ENCODE results near the gene SLC25A4. TPM values are rescaled to one million over a fixed set of nuclear protein-coding genes. Genes with fewer than 3 reads are reported as not detected.
"Not testable (repeated sequence)": the region's sequence is repeated elsewhere in the genome, so short reads cannot be mapped to it uniquely, and the experiment has no call there.

The SLC25A4 gene
- 2,290 TPM for total RNA-seq
- long read RNA-seq, full-length matches to known transcripts: 23,806 of 24,609 reads
- long read RNA-seq, partial matches to known transcripts: 338 of 24,609 reads
- long read RNA-seq, other reads (novel, unspliced or antisense): 465 of 24,609 reads

DNA sequence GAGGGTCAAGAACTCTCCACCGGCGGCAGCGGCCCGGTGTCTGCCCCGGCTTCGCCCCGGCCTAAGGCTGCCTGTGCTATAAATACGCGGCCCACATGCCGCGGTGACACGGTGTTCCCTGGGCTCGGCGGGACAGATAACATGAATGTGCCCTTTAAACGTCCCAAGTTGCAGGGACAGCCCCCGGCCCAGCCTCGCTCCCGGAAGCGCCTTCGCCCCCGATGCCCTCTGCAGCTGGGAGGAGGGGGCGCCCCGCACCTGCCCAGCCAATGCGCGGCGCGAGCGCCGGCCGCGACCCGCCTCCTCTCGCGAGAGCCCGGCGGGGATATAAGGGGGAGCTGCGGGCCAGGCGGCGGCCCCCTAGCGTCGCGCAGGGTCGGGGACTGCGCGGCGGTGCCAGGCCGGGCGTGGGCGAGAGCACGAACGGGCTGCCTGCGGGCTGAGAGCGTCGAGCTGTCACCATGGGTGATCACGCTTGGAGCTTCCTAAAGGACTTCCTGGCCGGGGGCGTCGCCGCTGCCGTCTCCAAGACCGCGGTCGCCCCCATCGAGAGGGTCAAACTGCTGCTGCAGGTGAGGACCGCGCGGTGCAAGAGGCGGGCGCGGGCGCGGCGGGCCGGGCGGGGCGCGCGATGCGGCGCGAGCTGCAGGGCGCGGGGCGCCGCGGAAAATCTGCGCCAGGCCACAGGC lies at the start of gene SLC25A4:
TSS of gene SLC25A4 (plus strand) at position 355 of the 689 bp plus-strand sequence. CDS start at position 462, 107 bp downstream.
- peak; percentile 92 for DNase-seq
- peak; percentile 88 for ATAC-seq (ENCODE audit: poor library complexity)
- intact Hi-C loops (cut with DNase I): no loop called here

DNA sequence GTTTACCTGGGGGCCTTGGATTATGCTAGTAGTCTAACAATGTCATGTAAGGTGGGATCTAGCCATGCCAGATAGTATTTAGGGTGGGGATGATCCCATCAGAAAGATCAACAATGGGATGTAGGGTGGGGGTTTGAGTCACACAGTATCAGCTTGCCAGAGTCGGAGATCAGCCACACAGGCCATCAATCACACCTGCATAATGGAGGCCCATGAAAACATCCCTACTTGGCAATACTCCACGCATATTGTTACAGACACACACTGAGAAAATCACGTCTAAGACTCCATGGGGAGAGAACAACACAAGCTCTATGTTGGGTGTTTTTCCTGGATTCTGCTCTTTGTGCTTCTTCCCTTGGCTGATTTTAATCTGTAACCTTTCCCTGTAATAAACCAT lies 49.5 kb upstream of the SLC25A4 start:
- ATAC-seq (ENCODE audit: poor library complexity): no peak
- no peak for DNase-seq
- intact Hi-C loops (cut with DNase I): loop anchor here (2.0 kb wide), 1 partner anchor 53 kb away; no protein-coding TSS in a partner anchor

DNA sequence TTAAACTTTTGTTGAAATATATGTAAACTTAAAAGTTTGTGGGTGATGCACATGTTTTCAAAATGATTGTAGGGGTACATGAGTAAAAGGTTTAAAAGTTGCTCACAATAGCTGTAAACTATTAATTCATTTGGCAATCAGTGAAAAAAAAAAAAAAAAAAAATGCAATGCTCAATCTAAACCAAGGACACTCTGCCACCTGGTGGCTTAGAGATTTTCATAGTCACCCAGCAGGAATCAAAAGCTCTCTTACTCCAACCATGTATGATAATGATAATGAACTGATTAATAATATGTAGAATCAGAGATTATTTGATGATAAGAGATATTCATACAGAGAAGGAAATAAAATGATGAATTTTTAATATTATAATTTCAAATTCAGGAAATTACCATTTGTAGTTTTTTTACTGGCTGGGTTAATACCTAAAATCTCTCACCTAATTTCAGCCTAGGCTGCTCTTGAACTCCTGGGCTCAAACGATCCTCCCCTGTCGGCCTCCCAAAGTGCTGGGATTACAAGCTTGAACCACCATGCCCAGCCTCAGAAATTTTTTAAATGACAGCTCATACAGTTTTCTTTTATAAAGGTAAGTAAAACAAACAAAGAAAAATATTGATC lies 46.9 kb upstream of the SLC25A4 start:
- intact Hi-C loops (cut with DNase I): loop anchor here (5.0 kb wide), 1 partner anchor 36 kb away; no protein-coding TSS in a partner anchor
- ATAC-seq (ENCODE audit: poor library complexity): peak; percentile 52
- DNase-seq: no peak

DNA sequence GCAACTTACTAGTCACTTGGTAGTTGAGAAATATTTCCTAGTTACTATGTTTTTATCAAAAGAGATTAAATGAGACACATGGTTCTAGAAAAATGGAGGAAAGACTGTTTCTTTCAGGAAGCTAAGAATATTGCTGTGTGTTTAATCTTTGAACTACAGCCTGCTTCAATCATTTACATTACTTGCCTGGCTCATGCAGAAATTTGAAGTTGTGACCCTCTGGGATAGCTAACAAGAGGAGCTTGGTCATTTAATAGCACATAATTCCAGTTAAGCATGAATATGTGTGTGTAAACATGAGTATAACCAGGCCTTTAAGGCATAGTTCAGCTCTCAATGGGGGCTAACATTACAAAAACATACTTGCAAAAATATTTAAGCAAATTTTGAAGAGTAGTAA lies 44.6 kb upstream of the SLC25A4 start:
- intact Hi-C loops (cut with DNase I): loop anchor here (5.0 kb wide), 1 partner anchor 34 kb away; no protein-coding TSS in a partner anchor
- ATAC-seq (ENCODE audit: poor library complexity) (no peak), DNase-seq (no peak)

DNA sequence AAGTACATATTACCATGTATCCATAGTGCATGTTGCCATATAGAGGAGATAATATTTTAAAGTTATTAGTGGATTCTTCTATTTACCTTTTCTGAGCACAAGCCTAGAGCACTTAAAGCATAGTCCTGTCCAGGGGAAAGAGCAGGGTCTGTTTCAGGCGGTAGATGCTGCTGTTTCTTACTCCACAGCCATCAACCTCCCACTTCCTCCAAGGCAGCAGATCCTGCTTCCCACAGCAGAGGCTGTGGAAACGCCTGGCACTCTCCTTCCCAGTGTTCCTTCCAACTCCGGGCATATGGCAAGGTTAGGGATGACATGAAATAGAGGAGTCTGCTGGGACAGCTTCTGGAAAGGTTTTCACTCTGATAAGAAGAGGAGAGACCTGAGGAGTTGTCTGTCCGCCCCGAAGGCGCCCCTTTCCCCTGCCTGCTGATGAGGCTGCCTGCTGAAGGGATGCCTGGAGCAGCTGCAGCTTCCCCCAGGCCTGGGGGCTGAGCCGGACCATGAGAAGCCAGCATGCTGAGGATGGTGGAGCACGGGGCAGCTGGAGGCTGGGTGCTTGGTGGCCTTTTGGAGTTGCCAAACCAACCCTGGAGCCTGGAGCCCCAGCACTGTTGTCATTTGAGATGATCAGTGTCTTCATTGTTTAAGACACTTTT lies 43.9 kb upstream of the SLC25A4 start:
- no peak for ATAC-seq (ENCODE audit: poor library complexity)
- DNase-seq: no peak

DNA sequence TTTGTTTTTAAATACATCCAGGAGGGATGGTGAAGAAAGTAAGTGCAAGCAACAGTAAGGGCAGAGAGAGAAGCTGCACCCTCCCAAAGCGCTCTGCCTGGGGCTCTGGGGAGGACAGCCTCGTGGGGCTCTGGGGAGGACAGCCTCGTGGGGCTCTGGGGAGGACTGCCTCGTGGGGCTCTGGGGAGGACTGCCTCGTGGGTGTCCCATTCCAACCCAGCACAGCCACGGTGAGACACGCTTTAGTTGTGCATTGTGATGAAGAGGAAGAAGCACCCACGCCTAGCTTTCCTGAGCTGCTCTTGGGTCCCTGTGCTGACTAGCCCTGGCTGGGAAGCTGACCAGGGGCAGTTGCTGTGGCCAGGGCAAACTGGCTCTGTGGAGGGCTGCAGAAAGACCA lies 43.1 kb upstream of the SLC25A4 start:
- intact Hi-C loops (cut with DNase I): loop anchor here (5.0 kb wide), 1 partner anchor 32 kb away; no protein-coding TSS in a partner anchor

More for the DNA sequence above, 43.9 kb upstream of the SLC25A4 start:
- intact Hi-C loops (cut with DNase I): loop anchor here (5.0 kb wide), 1 partner anchor 33 kb away; no protein-coding TSS in a partner anchor

DNA sequence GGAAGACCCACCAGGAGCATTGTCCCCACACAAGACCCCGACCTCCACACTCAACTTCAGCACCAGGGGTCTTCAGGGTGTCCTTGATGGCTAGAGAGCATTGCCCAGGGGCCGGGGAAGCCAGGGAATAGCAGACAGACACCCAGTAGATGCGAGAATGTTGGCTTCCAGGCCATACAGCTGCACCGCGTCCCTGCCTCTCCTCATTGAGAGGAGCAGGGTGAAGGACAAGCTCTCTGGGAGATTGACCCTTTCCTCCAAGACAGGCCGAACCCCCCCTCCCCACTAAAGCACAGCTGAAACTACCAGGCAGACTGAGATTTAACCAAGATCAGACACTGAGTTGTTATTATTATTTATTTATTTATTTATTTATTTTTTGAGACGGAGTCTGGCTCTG lies 42.6 kb upstream of the SLC25A4 start:
- no peak for DNase-seq
- intact Hi-C loops (cut with DNase I): no loop called here
- no peak for ATAC-seq (ENCODE audit: poor library complexity)

More for the DNA sequence above, 43.1 kb upstream of the SLC25A4 start:
- ATAC-seq (ENCODE audit: poor library complexity) (no peak), DNase-seq (no peak)

DNA sequence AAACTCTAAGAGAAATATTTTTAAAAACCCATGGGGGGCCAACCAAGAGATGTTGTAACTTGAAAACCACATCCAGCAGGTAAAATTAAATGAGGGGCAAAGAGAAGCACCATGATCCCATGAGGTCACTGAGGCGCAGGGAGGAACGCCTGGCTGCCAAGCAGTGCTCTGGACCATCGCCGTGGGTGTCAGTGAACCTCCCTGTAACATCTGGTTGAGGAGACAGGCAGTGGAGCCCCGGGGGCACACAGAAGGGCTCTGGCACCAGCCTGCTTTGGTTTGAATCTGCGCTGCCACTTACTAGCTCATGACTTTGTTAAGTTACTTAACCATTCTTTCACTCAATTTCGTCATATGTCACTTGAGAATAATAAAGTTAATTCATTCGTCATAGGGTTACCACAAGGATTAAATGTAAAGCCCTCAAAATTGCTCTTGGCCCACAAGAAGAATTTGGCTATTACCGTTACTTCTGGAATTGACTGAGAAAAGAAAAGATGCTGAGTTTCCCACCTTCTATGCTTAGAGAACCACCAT lies 41.6 kb upstream of the SLC25A4 start:
- intact Hi-C loops (cut with DNase I): no loop called here
- DNase-seq (no peak), ATAC-seq (ENCODE audit: poor library complexity) (no peak)

DNA sequence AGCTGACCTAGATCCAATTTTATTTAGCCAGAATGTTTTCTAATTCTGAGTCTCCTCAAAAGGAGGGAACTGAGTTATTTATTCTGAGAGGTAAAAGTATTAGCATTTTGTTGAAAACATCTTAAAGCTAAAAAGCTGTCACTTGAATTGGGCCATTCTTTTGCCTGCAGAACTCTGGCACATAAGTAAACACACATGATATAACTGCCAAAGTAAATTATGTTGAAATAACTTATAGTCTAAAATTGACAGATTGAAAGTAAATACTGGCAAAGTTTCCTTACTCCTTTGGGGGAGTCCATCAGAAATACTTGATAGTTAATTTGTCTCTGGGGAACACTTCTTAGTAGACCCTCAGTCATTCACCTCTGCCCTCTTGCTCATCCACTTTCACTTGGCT lies 38.3 kb upstream of the SLC25A4 start:
- ATAC-seq (ENCODE audit: poor library complexity) (no peak), DNase-seq (no peak)
- intact Hi-C loops (cut with DNase I): no loop called here

DNA sequence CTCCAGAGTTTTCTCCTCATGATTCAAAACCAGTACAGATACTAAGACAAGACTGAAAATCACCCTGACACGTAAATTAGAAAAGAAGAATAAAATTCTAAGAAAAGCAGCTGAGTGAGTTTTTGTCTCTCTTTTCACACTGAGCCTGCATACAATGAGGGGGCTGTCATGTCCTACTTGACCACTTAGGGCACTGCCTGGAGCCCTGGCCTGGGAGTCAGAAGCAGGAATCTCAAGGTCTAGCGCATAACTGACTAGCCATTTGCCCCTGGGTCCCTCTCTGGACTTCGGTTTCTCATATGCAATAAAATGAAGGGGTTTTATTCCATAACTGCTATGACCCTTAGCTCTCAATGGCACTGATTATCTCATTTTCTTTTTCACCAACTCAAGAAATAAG lies 36.7 kb upstream of the SLC25A4 start:
- ATAC-seq (ENCODE audit: poor library complexity): no peak
- intact Hi-C loops (cut with DNase I): no loop called here

DNA sequence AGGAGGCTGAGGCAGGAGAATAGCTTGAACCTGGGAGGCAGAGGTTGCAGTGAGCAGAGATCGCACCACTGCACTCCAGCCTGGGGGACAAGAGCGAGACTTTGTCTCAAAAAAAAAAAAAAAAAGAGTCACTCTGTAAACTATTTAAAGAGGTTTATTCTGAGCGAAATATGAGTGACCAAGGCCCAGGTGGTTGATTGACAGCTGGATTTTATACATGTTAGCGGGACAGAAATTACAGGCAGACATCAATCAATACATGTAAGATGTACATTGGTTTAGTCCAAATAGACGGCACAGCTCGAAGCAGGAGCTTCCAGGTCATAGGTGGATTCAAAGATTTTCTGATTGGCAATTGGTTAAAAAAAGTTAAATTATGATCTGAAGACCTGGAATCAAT lies 35.5 kb upstream of the SLC25A4 start:
- DNase-seq; ATAC-seq (ENCODE audit: poor library complexity); intact Hi-C loops (cut with DNase I): not testable (repeated sequence)

More for the DNA sequence above, 36.7 kb upstream of the SLC25A4 start:
- no peak for DNase-seq

DNA sequence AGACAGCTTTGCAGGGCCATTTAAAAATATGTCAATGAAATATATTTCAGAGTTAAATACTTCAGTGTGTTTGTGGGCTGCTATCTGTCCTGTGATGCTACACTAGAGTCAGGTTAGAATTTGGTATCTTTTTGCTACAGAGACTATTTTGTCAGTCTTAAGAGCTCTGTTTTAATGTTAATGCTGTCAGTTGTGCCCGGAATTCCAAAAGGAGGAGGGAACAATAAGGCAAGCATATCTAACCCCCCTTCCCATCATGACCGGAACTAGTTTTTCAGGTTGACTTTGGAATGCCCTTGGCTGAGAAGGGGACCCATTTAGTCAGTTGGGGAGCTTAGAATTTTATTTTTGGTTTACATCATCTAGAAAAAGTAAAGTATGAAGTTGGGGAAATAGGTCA lies 34.9 kb upstream of the SLC25A4 start:
- intact Hi-C loops (cut with DNase I): no loop called here
- DNase-seq (no peak), ATAC-seq (ENCODE audit: poor library complexity) (no peak)

DNA sequence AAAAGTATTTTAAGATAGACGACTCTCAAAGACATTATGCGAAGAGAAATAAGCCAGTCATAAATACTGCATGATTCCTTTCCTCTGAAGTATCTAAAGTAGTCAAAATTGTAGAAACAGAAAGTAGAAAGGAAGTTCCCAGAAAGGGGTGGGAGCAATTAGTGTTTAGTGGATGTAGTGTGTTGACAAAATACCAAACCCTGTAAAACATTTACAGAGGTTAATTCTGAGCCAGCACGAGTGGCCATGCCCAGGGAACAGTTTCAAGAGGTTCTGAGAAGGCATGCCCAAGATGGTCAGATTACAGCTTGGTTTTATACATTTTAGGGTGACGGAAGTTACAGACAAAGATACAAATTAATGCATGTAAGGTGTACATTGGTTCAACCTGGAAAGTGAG lies 34.4 kb upstream of the SLC25A4 start:
- intact Hi-C loops (cut with DNase I): no loop called here
- no peak for DNase-seq
- ATAC-seq (ENCODE audit: poor library complexity): no peak

DNA sequence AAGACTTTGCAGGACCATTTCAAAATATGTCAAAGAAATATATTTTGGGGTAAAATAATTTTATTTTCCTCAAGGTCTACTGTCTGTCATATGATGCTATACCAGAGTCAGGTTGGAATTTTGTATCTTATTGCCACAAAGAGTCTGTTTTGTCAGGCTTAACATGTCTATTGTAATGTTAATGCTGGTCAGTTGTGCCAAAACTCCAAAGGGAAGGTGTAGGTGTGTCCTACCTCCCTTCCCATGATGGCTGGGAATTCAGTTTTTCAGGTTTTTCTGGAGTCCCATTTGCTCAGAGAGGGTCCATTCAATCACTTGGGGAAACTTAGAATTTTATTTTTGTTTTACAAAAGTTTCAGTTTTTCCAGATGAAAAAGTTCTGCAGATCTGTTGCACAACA lies 33.3 kb upstream of the SLC25A4 start:
- intact Hi-C loops (cut with DNase I): no loop called here
- no peak for ATAC-seq (ENCODE audit: poor library complexity)
- DNase-seq: no peak

DNA sequence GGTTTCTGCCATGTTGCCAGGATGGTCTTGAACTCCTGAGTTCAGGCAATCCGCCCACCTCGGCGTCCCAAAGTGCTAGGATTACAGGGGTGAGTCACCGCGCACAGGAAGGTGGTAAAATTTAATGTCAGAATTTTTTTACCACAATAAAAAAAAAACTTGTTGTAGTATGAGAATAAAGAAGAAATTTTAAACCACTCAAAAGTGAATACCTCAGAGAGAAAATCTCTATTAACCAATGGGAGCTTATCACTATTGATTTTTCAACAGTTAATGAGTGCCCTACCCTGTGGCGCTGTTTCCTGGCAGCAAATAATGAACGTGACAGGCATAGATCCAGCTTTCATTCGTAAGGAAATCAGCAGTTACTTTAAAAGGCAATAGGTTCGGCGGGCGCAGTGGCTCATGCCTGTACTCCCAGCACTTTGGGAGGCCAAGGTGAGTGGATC lies 32.7 kb upstream of the SLC25A4 start:
- intact Hi-C loops (cut with DNase I): no loop called here
- DNase-seq (no peak), ATAC-seq (ENCODE audit: poor library complexity) (no peak)

DNA sequence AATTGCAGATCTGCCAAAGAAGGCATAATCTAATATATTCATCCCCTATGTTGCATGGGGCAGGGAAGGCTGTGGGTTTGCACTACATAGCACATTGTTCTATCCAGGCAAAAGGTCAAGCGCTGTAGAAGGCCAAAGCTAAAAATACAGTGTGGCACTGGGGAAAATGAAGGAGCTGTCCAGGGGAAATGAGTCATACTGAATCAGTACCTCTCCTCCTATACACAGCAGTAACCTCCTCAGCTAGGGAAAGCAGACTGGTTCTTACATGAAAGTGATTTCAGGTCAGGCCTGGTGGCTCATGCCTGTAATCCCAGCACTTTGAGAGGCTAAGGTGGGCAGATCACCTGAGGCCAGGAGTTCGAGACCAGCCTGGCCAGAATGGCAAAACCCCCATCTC lies 31.0 kb upstream of the SLC25A4 start:
- ATAC-seq (ENCODE audit: poor library complexity): peak; percentile 92
- no peak for DNase-seq
- intact Hi-C loops (cut with DNase I): no loop called here

DNA sequence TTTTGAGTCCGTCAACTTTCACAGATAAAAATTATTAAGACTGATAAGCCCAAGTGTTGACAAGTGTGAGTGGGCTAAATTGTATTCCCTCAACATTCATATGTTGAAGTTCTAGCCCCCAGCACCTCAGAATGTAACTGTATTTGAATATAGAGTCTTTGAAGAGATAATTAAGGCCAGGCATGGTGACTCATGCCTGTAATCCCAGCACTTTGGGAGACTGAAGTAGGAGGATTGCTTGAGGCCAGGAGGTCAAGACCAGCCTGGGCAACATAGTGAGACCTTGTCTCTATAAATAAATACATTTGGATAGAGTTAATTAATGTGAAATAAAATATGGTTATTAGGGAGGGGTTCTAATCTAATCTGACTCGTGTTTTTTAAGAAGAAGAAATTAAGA lies 29.7 kb upstream of the SLC25A4 start:
- DNase-seq (no peak), ATAC-seq (ENCODE audit: poor library complexity) (no peak)
- intact Hi-C loops (cut with DNase I): no loop called here

DNA sequence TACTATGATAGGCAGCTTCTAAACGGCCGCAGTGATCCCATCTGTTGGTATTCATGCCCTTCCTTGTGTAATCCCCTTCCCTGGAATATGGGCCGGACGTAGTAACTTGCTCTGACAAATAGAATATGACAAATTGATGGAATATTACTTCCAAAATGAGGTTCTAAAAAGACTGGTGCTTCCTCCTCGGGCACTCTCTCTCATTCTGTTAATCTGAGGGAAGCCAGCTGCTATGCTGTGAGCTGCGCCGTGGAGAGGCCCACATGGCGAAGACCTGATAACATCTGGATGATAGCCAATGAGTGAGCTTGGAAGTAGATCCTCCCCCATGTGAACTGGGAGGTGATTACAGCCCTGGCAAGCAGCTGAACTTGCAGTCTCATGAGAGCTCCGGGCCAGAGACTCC lies 27.2 kb upstream of the SLC25A4 start:
- DNase-seq (peak; percentile 79), ATAC-seq (ENCODE audit: poor library complexity) (peak; percentile 91)
- intact Hi-C loops (cut with DNase I): no loop called here

DNA sequence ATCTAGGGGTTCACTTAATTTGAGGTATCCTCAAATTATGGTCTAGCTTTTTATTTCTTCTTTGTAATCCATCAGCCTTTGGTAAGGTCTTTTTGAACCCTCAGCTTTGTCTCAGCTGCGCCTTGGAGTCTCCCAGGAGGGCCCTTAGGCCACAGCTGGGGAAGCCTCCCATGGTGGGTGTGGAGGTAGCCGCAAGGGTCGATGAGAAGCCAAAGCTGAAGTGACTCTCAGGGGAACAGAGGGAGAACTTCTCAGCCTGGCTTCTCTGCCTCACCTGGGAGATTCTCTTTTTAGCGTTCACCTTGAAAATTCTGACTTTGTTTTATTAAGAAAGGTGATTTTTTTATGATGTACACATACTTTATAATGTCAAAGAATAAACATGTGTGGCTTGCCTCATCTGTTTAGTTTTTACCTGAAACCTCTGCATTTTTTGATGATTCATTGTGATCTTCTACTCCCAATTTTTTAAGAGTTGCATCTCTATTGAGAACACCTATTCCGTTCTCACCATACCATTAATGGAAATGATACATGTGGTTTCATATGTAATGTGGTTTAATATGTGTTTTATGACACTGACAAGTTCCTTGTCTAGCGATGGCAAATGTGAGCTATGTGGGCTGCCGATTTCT lies 25.6 kb upstream of the SLC25A4 start:
- intact Hi-C loops (cut with DNase I): no loop called here
- DNase-seq: no peak
- ATAC-seq (ENCODE audit: poor library complexity): no peak
